HG02970 (cell line): Measurements from ENCODE around the gene ZNF618.

Experiments
- ATAC-seq: cut with Tn5 transposase; IDR thresholded peaks from one replicate; pipeline ENCODE4 v1.9.1; 2021; ENCODE audit warnings: mild to moderate bottlenecking, moderate library complexity, moderate number of reproducible peaks; ENCODE audit not compliant: unreplicated experiment, low FRiP score

ZNF618 gene

DNA sequence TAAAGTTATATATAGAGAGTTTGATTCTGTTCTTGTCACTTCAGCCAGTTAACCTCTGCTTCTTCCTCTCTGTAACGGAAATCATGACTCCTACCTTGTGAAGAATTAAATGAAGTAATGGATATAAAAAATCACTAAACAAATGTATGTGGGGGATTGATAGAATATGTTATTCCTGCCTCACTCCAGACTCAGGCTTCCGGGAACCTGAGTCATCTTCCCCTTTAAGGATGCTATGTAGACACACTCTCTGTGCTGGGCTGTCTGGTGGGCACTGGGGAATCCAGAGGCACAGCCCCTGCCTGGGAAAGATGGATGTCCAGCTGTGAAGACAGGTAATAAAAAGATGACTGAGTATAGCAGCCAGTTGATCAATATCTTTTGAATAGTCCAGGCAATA is 77.4 kb downstream of the ZNF618 start:
- ATAC-seq = no peak

DNA sequence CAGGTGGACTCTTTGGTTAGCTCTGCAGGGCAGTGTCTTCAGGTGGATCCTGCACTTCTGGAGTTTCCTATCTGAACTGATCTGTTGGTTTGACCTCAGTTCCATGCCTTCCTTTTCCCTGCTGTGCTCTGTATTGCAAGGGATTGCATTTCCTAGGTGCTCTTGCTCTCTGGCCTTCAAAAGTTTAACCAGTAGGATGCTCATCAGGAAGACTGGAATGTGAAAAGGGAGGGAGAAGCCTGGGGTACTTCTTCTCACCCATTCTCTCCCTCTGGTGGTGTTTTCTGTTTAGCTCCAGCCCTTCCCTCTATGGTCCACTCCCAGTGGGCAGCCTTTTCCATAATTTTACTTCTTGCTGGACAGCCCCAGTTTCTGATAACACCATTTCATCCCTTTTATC is 78.5 kb downstream of the ZNF618 start:
- no peak for ATAC-seq

DNA sequence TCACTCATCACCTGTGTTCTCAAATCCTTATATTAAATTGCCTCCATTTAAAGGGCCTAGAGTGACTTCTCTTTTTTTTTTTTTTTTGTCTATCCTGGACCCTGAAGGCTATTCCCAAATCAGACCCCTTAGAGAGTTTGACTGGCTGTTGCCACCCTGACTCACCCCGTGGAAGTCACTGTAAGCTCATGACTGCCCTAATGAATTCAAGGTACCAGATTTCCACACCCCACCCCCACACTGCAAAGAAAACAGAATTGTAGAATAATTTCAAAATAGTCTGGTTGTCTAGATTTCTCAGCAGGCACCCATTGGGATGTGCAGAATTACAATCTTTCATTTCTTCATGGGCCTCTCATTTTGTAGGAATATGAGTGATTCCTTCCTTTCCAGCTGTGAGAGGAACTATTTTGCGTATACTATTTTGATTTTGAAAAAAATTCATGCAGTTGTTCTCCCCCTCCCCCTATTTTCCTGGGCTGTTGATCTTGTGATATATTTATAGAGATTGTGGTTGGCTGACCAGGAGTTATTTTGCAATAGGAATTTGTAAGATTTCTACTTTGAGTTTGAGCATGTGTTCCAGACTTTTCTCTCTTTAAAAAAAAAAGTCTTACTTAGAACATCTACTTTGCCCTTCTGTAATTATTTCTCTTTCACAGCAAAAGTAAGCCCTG is 79.1 kb downstream of the ZNF618 start:
- ATAC-seq = no peak

DNA sequence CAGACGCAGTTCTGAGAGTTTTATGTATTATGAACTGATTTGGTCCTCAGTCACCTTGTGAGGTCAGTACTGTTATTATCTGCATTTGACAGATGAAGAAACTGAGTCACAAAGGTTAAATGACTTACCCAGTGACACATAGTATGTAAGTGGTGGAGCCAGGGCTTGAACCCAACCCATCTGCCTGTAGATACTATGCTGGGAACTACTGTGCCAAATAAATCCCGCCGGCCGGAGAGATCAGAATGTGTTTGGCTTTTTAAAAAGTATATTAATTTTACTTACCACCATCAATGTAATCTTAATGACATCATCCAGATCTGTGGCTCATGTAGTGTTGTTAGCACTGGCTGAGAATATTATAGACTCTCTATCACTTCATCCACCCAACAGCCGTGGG is 80.8 kb downstream of the ZNF618 start:
- no peak for ATAC-seq

GRCh38 chr9:113957351-113957750 is 81.2 kb downstream of the ZNF618 start:
- no peak for ATAC-seq

GRCh38 chr9:113957821-113958341 is 81.8 kb downstream of the ZNF618 start:
- no peak for ATAC-seq

DNA sequence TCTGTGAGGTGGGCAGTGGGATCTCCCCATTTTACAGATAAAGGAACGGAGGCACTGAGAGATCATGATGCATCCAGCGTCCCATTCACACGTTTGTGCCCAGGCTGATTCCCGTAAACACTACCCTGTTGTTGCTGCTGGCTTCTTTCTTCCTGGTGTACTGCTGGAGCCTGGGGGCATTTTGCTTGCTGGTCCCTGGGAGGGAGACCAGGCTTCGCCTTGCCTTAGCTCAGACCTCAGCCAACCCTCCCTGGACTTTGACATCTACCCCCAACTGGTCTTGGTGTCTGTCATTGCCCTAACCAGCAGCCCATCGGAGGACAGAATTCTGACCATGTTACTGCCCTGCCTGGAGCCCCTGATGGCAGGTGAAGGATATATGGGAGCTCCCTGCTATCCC is 82.4 kb downstream of the ZNF618 start:
- ATAC-seq = no peak

DNA sequence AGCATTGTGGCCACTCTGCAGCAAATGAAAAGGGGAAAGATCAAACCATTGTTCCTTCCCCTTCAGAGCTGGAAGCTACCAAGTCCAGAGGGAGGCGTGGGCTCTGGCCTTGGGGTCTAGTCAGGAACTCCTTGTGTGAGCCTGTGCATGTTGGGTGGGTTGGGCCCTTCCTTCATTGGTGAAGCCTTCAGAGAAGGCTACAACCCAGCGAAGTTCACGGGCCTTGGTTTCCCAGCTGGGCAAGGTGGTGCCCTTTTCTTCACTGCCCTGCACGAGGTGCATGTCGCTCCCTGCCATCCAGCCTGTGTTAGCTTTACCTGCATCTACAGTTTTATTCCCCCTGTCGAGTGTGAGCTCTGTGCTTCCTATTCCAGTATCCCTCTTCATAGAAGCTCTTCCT is 84.7 kb downstream of the ZNF618 start:
- ATAC-seq = no peak

DNA sequence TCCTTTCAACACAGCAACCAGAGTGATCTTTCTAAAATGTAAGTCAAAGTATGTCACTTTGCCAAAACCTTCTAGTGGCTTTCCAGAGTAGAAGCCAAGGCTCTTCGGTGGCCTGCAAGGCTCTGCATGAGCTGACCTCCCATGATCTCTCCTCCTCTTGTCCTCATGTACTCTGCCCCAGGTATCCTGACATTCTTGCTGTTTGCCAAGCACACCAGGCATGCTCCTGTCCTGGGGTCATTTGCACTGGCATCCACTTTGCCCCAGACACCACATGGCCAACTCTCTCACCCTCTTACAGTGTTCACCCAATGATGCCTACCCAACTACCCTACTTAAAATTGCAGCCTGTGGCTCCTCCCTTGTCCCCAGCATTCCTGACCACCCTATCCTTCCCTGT is 86.3 kb downstream of the ZNF618 start:
- no peak for ATAC-seq

DNA sequence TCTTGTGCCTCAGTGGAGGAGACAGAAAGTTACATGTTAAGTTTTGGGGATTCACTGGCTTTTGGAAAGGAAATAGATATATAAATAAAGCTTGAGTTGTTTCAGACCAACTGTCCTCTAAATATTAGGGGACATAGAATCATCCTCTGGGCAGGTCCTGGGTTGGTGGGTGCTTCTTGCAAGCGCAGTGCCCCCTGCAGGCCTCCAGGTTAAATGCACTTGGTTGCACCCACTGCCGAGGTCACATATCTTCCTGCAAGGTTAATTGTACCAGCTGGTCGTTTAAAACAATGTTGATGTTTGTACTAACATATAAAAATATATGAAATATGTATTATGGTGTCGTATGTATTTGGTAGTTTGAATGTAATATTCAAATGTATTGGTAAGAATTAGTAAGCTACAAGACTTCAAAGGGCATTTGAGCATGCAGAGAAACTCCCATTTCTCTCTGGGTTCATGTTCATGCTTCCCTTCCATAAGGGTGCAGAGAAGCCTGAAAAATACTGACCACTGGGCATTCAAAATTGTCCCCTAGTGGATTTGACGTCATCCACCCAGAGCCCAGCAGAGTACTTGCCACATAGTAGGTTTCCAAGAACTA is 87.0 kb downstream of the ZNF618 start:
- ATAC-seq = no peak

GRCh38 chr9:113963696-113964494 is 87.8 kb downstream of the ZNF618 start:
- ATAC-seq = no peak

GRCh38 chr9:113964495-113965170 is 88.5 kb downstream of the ZNF618 start:
- ATAC-seq = no peak

DNA sequence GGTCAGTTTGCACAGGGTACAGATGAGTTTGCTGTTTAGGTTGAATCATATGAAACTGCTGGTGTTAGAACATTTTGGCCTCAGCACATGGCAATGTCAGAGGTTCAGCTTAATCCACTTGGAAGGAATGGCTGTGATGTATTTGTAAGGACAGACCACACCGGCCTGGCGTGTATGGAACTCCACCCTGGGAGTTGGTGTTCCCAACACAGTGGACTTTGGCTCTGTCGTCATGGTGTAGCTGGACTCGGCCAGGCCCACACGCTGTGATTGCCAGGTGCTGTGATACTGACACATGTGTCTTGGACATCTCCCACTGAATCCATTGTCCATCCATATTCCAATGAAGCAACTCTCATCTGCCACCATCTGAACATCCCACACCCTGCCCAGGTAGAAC is 90.3 kb downstream of the ZNF618 start:
- ATAC-seq = no peak

DNA sequence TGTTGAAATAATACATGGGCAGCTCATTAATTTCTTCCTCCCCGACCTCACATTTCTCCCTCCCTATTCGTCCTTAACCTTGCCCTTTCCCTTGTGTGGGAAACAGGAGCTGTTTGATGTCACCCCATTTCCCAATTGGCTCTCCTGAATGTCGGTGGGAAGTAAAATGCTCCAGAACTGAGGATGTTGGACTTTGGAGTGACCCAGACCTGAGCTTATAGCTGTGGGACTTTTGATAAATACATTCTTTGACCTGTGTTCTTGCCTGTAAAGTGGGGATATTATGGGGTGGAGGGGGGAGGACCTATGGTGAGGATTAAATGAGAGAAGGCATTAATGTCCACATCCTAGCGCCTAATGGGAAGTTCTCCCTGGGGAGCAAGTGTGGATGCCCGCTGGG is 91.3 kb downstream of the ZNF618 start:
- no peak for ATAC-seq

DNA sequence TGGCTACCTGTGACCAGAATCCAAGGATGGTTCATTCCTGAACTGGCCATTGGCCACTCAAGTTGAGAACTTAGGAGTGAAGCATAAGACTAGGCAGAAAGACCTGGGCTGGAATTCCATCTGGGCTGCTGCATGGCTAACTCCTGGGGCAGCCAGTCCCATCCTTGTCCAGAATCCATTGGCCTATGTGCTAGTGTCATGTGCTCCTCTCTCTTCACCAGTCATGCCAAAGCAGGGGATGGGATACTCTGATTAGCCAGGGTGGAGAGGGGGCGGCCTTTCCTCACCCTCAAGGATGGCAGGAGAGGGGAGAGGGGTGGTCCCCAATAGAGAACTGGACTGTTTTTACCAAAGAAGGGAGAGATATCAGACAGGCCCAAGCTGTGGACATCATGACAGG is 93.2 kb downstream of the ZNF618 start:
- ATAC-seq = no peak

- no peak for ATAC-seq
Observed at GRCh38 chr9:113973226-113973625, 97.1 kb downstream of the ZNF618 start.

DNA sequence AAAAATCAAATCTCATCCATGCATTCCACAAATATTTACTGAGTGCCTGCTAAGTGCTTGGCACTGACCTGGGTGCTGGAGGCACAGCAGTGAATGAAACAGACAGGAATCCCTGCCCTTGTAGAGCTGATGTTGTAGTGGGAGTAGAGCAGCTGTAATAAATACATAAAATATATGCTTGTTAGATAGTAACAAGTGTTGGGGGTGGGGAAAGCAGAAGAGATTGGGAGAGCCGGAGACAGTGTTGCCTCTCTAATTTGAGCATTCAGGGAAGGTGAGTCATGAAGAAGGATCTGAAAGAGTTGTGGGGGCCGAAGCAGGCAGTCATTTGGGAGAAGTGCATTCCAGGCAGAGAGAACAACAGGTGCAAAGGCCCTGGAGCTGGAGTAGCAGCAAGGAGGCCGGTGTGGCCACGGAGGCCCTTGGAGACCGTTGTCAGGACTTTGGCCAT is 97.9 kb downstream of the ZNF618 start:
- no peak for ATAC-seq

DNA sequence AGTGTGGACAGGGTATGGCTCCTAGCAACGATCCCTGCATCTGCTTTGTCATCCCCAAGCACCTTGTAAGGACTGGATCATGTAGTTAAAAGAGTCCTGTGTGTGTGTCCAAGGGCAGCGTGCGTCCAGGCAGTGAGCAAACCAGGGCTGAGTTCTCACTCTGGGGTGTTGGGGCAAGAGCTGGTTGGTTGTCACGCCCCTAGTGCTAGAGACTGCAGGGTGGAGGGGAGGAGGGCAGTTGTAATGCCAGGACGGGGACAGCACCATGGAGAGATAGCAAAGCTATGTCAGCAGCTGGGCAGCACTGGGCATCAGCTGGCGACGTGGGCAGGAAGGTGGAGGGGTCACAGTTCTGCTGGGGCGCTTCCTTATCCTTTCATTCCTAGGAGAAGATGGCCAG is 100.8 kb downstream of the ZNF618 start:
- ATAC-seq = no peak

- no peak for ATAC-seq
Observed at GRCh38 chr9:113978725-113979342, 102.7 kb downstream of the ZNF618 start.

DNA sequence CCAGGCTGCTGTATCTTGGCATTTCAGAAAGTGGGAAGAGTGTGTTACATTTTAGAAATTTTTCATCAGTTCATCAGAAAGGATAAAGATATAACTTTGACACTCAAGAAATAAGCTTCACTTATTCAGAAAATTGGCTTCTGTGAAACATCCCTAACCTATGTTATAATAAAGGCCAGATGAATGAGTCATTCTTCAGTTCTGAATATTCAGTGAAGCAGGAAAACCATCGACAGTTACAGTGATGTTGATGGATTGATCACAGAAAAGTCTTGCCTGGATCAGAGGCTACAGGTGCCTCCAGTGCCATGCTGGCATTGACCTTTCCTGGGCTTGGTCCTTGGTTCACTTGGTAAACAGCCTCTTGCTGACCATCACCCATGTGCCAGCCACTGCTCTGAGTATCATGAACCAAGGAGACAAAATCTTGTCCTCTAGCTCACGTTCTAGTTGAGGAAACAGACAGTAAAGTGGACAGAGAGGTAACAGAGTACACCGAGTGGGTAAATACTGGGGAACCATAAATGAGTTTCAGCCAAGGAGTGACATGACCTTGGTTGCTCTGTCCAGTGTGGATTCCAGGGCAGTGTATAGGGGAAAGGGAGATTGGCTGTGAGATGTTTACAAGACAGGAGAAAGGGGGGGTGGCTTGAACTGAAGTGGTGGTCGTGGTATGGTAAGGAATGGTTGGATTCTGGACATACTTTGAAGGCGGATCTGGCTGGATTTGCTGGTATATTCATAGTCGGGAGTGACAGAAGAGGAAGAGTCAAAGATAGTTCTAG is 103.4 kb downstream of the ZNF618 start:
- no peak for ATAC-seq
